ENCODE data around the gene CFAP57. TPM values are rescaled to one million over a fixed set of nuclear protein-coding genes. Genes with fewer than 3 reads are reported as not detected.

CFAP57 gene
- total and polyA plus RNA-seq, 2 donors from 2014 or later, result 0.34 to 2.3 TPM

- Histone ChIP-seq H3K4me1 (ENCODE audit: control insufficient read depth in 2 of 3, insufficient read depth in 2 of 3, low read depth in 1 of 3, low read length in 3 of 3) (peaks cover 0 to 13% (median 10%) of the 10 kb centered on the region in 3 donors), H3K4me3 (ENCODE audit: low read length in 3 of 3) (peak within 1 kb of the TSS in 1 of 3 donors; percentile 35), H3K27me3 (ENCODE audit: control insufficient read depth, insufficient read depth, low read length) (no peaks in the 10 kb centered on the region), H3K27ac (ENCODE audit: low read depth in 2 of 2, low read length in 2 of 2) (peak within 1 kb of the TSS; percentile 25 to 57), H3K9me3 (ENCODE audit: control insufficient read depth in 2 of 3, insufficient read depth in 1 of 3, low read length in 3 of 3) (no peaks in the 10 kb centered on the region), H3K36me3 (ENCODE audit: control insufficient read depth in 2 of 3, insufficient read depth in 3 of 3, low read length in 3 of 3) (no peaks in the 10 kb centered on the region), H3K9ac (ENCODE audit: low read length in 3 of 3) (no peak within 1 kb of the TSS)
- intact Hi-C loops (cut with DNase I), result no loop called here
- no peak for TF ChIP-seq CTCF (IDR thresholded peaks at IDR 0.05; ENCODE audit: borderline replicate concordance, extremely low read depth, insufficient read depth)
- FAIRE-seq (no peak), DNase-seq (peak in 3 of 5 donors; percentile 19 to 80 (median 59))
These were observed 128.4 kb downstream of the CFAP57 start, which contains the start of gene TIE1 for GRCh38 chr1:43300378-43301094. Gene TIE1 (plus strand): TSS chr1:43300982. CDS start chr1:43301072, 90 bp downstream.

- intact Hi-C loops (cut with DNase I), result no loop called here
- no peak overlapping the region for H3K9ac ChIP-seq (ENCODE audit: low read length in 3 of 3)
- no peaks in the 10 kb centered on the region for H3K27me3 ChIP-seq (ENCODE audit: control insufficient read depth, insufficient read depth, low read length)
- no peak for TF ChIP-seq CTCF (IDR thresholded peaks at IDR 0.05; ENCODE audit: borderline replicate concordance, extremely low read depth, insufficient read depth)
- H3K4me3 ChIP-seq (ENCODE audit: low read length in 3 of 3), result peak overlapping the region in 1 of 3 donors; percentile 23
- FAIRE-seq (no peak), DNase-seq (no peak)
- H3K36me3 ChIP-seq (ENCODE audit: control insufficient read depth in 2 of 3, insufficient read depth in 3 of 3, low read length in 3 of 3), result no peaks in the 10 kb centered on the region
- H3K9me3 ChIP-seq (ENCODE audit: control insufficient read depth in 2 of 3, insufficient read depth in 1 of 3, low read length in 3 of 3), result no peaks in the 10 kb centered on the region
- peaks cover 0 to 12% (median 4%) of the 10 kb centered on the region in 3 donors for H3K4me1 ChIP-seq (ENCODE audit: control insufficient read depth in 2 of 3, insufficient read depth in 2 of 3, low read depth in 1 of 3, low read length in 3 of 3)
- no peak overlapping the region for H3K27ac ChIP-seq (ENCODE audit: low read depth in 2 of 2, low read length in 2 of 2)
These were observed 130.1 kb downstream of the CFAP57 start for GRCh38 chr1:43302201-43302600.

GRCh38 chr1:43302721-43303470 lies 130.8 kb downstream of the CFAP57 start:
- no peaks in the 10 kb centered on the region for H3K27me3 ChIP-seq (ENCODE audit: control insufficient read depth, insufficient read depth, low read length)
- no peak overlapping the region for H3K9ac ChIP-seq (ENCODE audit: low read length in 3 of 3)
- H3K4me3 ChIP-seq (ENCODE audit: low read length in 3 of 3), result peak overlapping the region in 1 of 3 donors; percentile 23
- no peaks in the 10 kb centered on the region for H3K9me3 ChIP-seq (ENCODE audit: control insufficient read depth in 2 of 3, insufficient read depth in 1 of 3, low read length in 3 of 3)
- FAIRE-seq, result no peak
- peak in 1 of 5 donors; percentile 34 for DNase-seq
- intact Hi-C loops (cut with DNase I), result no loop called here
- no peak for TF ChIP-seq CTCF (IDR thresholded peaks at IDR 0.05; ENCODE audit: borderline replicate concordance, extremely low read depth, insufficient read depth)
- no peaks in the 10 kb centered on the region for H3K36me3 ChIP-seq (ENCODE audit: control insufficient read depth in 2 of 3, insufficient read depth in 3 of 3, low read length in 3 of 3)
- H3K27ac ChIP-seq (ENCODE audit: low read depth in 2 of 2, low read length in 2 of 2), result no peak overlapping the region
- peaks cover 0 to 12% (median 4%) of the 10 kb centered on the region in 3 donors for H3K4me1 ChIP-seq (ENCODE audit: control insufficient read depth in 2 of 3, insufficient read depth in 2 of 3, low read depth in 1 of 3, low read length in 3 of 3)
